ENCODE data around the gene ABHD16A.

The ABHD16A gene

GRCh38 chr6:31680226-31681134, 22.6 kb downstream of the ABHD16A start, which contains the start of gene LY6G5C:
TSS of gene LY6G5C (minus strand) at chr6:31681067. CDS start at chr6:31680373, 694 bp downstream.
- H3K27me3 ChIP-seq, result no peaks in the 10 kb centered on the region
- no peak for TF ChIP-seq Cebpa-rat (IDR thresholded peaks at IDR 0.05)
- peak within 1 kb of the TSS; percentile 54; the same call in 1 of the 2 replicates for H3K9ac ChIP-seq
- H4K20me1 ChIP-seq, result peaks cover 26% of the 10 kb centered on the region
- H3K4me2 ChIP-seq, result peak within 1 kb of the TSS; percentile 91
- no peaks in the 10 kb centered on the region for H3K9me3 ChIP-seq
- H3K27ac ChIP-seq, result peak within 1 kb of the TSS; percentile 39
- peak within 1 kb of the TSS; percentile 54 for H3K4me3 ChIP-seq
- peaks cover 23% of the 10 kb centered on the region for H3K36me3 ChIP-seq
- peaks cover 62% of the 10 kb centered on the region for H3K4me1 ChIP-seq

GRCh38 chr6:31677955-31678354, 25.2 kb downstream of the ABHD16A start:
- H3K4me2 ChIP-seq, result 0 out of 2 replicates have a peak overlapping the region, but pooled peaks have one; percentile 1
- no peak overlapping the region for H3K4me3 ChIP-seq
- no peaks in the 10 kb centered on the region for H3K9me3 ChIP-seq
- no peaks in the 10 kb centered on the region for H3K27me3 ChIP-seq
- peaks cover 34% of the 10 kb centered on the region for H4K20me1 ChIP-seq
- H3K27ac ChIP-seq, result no peak overlapping the region
- H3K4me1 ChIP-seq, result peaks cover 62% of the 10 kb centered on the region
- H3K36me3 ChIP-seq, result peaks cover 22% of the 10 kb centered on the region
- no peak for TF ChIP-seq Cebpa-rat (IDR thresholded peaks at IDR 0.05)
- no peak overlapping the region for H3K9ac ChIP-seq

GRCh38 chr6:31676904-31677303, 26.2 kb downstream of the ABHD16A start:
- no peak overlapping the region for H3K9ac ChIP-seq
- H3K4me3 ChIP-seq, result no peak overlapping the region
- peaks cover 53% of the 10 kb centered on the region for H3K4me1 ChIP-seq
- H3K4me2 ChIP-seq, result no peak overlapping the region
- TF ChIP-seq Cebpa-rat (IDR thresholded peaks at IDR 0.05), result no peak
- no peaks in the 10 kb centered on the region for H3K9me3 ChIP-seq
- H3K27ac ChIP-seq, result no peak overlapping the region
- peaks cover 36% of the 10 kb centered on the region for H4K20me1 ChIP-seq
- peaks cover 32% of the 10 kb centered on the region for H3K36me3 ChIP-seq
- H3K27me3 ChIP-seq, result no peaks in the 10 kb centered on the region

GRCh38 chr6:31676322-31676903, 26.7 kb downstream of the ABHD16A start:
- TF ChIP-seq Cebpa-rat (IDR thresholded peaks at IDR 0.05), result no peak
- Histone ChIP-seq H4K20me1 (peaks cover 36% of the 10 kb centered on the region), H3K4me2 (0 out of 2 replicates have a peak overlapping the region, but pooled peaks have one; percentile 8), H3K27me3 (no peaks in the 10 kb centered on the region), H3K9me3 (no peaks in the 10 kb centered on the region), H3K27ac (no peak overlapping the region), H3K4me1 (peaks cover 48% of the 10 kb centered on the region), H3K9ac (no peak overlapping the region), H3K4me3 (no peak overlapping the region), H3K36me3 (peaks cover 36% of the 10 kb centered on the region)

- no peak for TF ChIP-seq Cebpa-rat (IDR thresholded peaks at IDR 0.05)
- peaks cover 77% of the 10 kb centered on the region for H3K36me3 ChIP-seq
Observed at GRCh38 chr6:31669676-31670075, 33.4 kb downstream of the ABHD16A start, which contains the start of gene LY6G5B. TSS of gene LY6G5B (plus strand) at chr6:31669976. CDS start at chr6:31670951, 975 bp downstream.

GRCh38 chr6:31666337-31666965, 36.7 kb downstream of the ABHD16A start:
- peaks cover 42% of the 10 kb centered on the region for H3K4me1 ChIP-seq
- H3K4me2 ChIP-seq, result peak overlapping the region; percentile 89
- peaks cover 64% of the 10 kb centered on the region for H3K36me3 ChIP-seq
- H3K9ac ChIP-seq, result peak overlapping the region; percentile 91
- peak overlapping the region; percentile 97 for H3K27ac ChIP-seq
- H3K9me3 ChIP-seq, result no peaks in the 10 kb centered on the region
- peak overlapping the region; percentile 83 for H3K4me3 ChIP-seq
- no peak for TF ChIP-seq Cebpa-rat (IDR thresholded peaks at IDR 0.05)
- no peaks in the 10 kb centered on the region for H3K27me3 ChIP-seq
- H4K20me1 ChIP-seq, result peaks cover 19% of the 10 kb centered on the region; the same call in 1 of the 2 replicates

More at GRCh38 chr6:31669676-31670075, 33.4 kb downstream of the ABHD16A start, which contains the start of gene LY6G5B:
- H4K20me1 ChIP-seq, result peaks cover 28% of the 10 kb centered on the region; the same call in 1 of the 2 replicates
- no peaks in the 10 kb centered on the region for H3K27me3 ChIP-seq
- no peaks in the 10 kb centered on the region for H3K9me3 ChIP-seq
- no peak within 1 kb of the TSS for H3K4me3 ChIP-seq
- no peak within 1 kb of the TSS for H3K4me2 ChIP-seq
- H3K27ac ChIP-seq, result no peak within 1 kb of the TSS
- peaks cover 12% of the 10 kb centered on the region for H3K4me1 ChIP-seq
- peak within 1 kb of the TSS; percentile 22; the same call in 1 of the 2 replicates for H3K9ac ChIP-seq

GRCh38 chr6:31665501-31666336, 37.4 kb downstream of the ABHD16A start, which contains the start of gene CSNK2B:
TSS of gene CSNK2B (plus strand) at chr6:31666080. CDS start at chr6:31666832, 752 bp downstream.
- no peak for TF ChIP-seq Cebpa-rat (IDR thresholded peaks at IDR 0.05)
- H4K20me1 ChIP-seq, result peaks cover 18% of the 10 kb centered on the region; the same call in 1 of the 2 replicates
- peak within 1 kb of the TSS; percentile 100 for H3K4me2 ChIP-seq
- peak within 1 kb of the TSS; percentile 97 for H3K27ac ChIP-seq
- H3K27me3 ChIP-seq, result no peaks in the 10 kb centered on the region
- H3K36me3 ChIP-seq, result peaks cover 58% of the 10 kb centered on the region
- no peaks in the 10 kb centered on the region for H3K9me3 ChIP-seq
- peaks cover 49% of the 10 kb centered on the region for H3K4me1 ChIP-seq
- peak within 1 kb of the TSS; percentile 83 for H3K4me3 ChIP-seq
- peak within 1 kb of the TSS; percentile 91 for H3K9ac ChIP-seq

GRCh38 chr6:31664790-31665500, 38.2 kb downstream of the ABHD16A start, which contains the start of gene GPANK1:
TSS of gene GPANK1 (minus strand) at chr6:31664997. CDS start at chr6:31664478, 519 bp downstream.
- Histone ChIP-seq H3K4me3 (peak within 1 kb of the TSS; percentile 83), H3K4me1 (peaks cover 51% of the 10 kb centered on the region), H3K9me3 (no peaks in the 10 kb centered on the region), H3K9ac (peak within 1 kb of the TSS; percentile 91), H3K4me2 (peak within 1 kb of the TSS; percentile 100), H4K20me1 (peaks cover 18% of the 10 kb centered on the region; the same call in 1 of the 2 replicates), H3K27me3 (no peaks in the 10 kb centered on the region), H3K36me3 (peaks cover 50% of the 10 kb centered on the region), H3K27ac (peak within 1 kb of the TSS; percentile 97)
- TF ChIP-seq Cebpa-rat (IDR thresholded peaks at IDR 0.05), result no peak

All from BLaER1 (cell line).